Progenitor cell of endocrine pancreas (in vitro differentiated cells): ENCODE results near the gene MS4A6A. TPM values are rescaled to one million over a fixed set of nuclear protein-coding genes. Genes with fewer than 3 reads are reported as not detected.

ENCODE experiments used
- DNase-seq: peaks from one replicate; pipeline ENCODE4 v3.0.0; 2021; ENCODE audit warnings: low spot score; ENCODE audit not compliant: unreplicated experiment
- H3K27ac Mint-ChIP-seq: 2 replicates; pipeline ENCODE4 v1.8.0; 2021; ENCODE audit warnings: mild to moderate bottlenecking, moderate library complexity, mixed read lengths
- H3K27me3 Mint-ChIP-seq: 2 replicates; pipeline ENCODE4 v1.8.0; 2021; ENCODE audit warnings: mixed read lengths
- H3K36me3 Mint-ChIP-seq: 2 replicates; pipeline ENCODE4 v1.8.0; 2022; ENCODE audit warnings: mixed read lengths; ENCODE audit not compliant: insufficient read depth
- H3K4me1 Mint-ChIP-seq: 2 replicates; pipeline ENCODE4 v1.8.0; 2021; ENCODE audit warnings: low read depth, mixed read lengths
- H3K4me3 Mint-ChIP-seq: 2 replicates; pipeline ENCODE4 v1.8.0; 2021; ENCODE audit warnings: low read depth, mild to moderate bottlenecking, moderate library complexity, mixed read lengths
- H3K9me3 Mint-ChIP-seq: 2 replicates; pipeline ENCODE4 v1.8.0; 2021; ENCODE audit warnings: low read depth, mixed read lengths
- CTCF ChIP-seq: fragments of 200-600 bp; sonication (generic); IDR thresholded peaks from one replicate; pipeline ENCODE4 v1.5.0; 2021; ENCODE audit warnings: antibody characterized with exemption, mild to moderate bottlenecking; ENCODE audit not compliant: unreplicated experiment
- total RNA-seq: library from RNA; stranded (reverse); gene quantifications from 2 replicates; pipeline ENCODE4 v1.2.1, GENCODE V29; 2021

Gene MS4A6A
- total RNA-seq, 1 donor from 2014 or later, result not detected

GRCh38 chr11:60165951-60166350 lies 16.9 kb downstream of the MS4A6A start:
- H3K4me1 Mint-ChIP-seq, result peaks cover 2% of the 10 kb centered on the region
- DNase-seq, result no peak
- H3K36me3 Mint-ChIP-seq, result no peaks in the 10 kb centered on the region
- peaks cover 26% of the 10 kb centered on the region for H3K9me3 Mint-ChIP-seq
- no peak overlapping the region for H3K4me3 Mint-ChIP-seq
- no peak for TF ChIP-seq CTCF
- H3K27ac Mint-ChIP-seq, result no peak overlapping the region
- H3K27me3 Mint-ChIP-seq, result no peaks in the 10 kb centered on the region

DNA sequence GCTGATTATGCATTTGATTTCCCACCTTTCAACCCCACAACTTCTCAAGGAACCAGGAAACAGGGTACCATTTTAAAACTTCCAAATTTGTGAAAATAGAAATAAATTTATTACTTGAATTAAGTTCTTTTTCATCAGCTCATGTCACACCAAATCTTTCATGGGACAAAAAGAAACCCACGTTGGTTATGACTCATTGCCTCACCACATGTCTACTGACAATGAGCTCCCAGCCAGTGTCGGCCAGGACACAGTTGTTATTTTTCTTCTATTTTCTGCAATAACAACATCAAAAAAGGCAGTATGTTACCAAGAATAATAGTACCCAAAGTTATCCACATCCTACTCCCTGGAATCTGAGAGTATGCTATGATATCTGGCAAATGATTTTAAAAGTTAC lies 17.3 kb downstream of the MS4A6A start:
- H3K27ac Mint-ChIP-seq, result no peak overlapping the region
- peaks cover 2% of the 10 kb centered on the region for H3K4me1 Mint-ChIP-seq
- TF ChIP-seq CTCF, result no peak
- DNase-seq, result no peak
- no peaks in the 10 kb centered on the region for H3K27me3 Mint-ChIP-seq
- no peak overlapping the region for H3K4me3 Mint-ChIP-seq
- no peaks in the 10 kb centered on the region for H3K36me3 Mint-ChIP-seq
- H3K9me3 Mint-ChIP-seq, result peaks cover 25% of the 10 kb centered on the region

DNA sequence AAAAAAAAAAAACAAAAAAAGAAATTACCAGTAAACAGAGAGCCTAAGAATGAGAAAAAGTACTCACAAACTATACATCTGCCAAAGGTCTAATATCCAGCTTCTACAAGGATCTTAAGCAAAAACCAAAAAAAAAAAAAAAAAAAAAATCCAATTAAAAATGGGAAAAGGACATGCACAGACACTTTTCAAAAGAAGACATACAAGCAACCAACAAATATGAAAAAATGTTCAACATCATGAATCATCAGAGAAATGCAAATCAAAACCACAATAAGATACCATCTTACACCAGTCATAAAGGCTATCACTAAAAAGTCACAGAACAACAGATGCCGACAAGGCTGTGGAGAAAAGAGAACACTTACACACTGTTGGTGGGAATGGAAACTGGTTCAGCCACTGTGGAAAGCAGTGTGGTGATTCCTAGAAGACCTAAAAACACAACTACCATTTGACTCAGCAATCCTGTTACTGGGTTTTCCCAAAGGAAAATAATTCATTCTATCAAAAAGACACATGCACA lies 18.3 kb downstream of the MS4A6A start:
- H3K4me1 Mint-ChIP-seq, result peaks cover 2% of the 10 kb centered on the region
- TF ChIP-seq CTCF, result no peak
- H3K36me3 Mint-ChIP-seq, result no peaks in the 10 kb centered on the region
- no peaks in the 10 kb centered on the region for H3K27me3 Mint-ChIP-seq
- no peak overlapping the region for H3K4me3 Mint-ChIP-seq
- no peak for DNase-seq
- H3K9me3 Mint-ChIP-seq, result peaks cover 20% of the 10 kb centered on the region
- H3K27ac Mint-ChIP-seq, result no peak overlapping the region

DNA sequence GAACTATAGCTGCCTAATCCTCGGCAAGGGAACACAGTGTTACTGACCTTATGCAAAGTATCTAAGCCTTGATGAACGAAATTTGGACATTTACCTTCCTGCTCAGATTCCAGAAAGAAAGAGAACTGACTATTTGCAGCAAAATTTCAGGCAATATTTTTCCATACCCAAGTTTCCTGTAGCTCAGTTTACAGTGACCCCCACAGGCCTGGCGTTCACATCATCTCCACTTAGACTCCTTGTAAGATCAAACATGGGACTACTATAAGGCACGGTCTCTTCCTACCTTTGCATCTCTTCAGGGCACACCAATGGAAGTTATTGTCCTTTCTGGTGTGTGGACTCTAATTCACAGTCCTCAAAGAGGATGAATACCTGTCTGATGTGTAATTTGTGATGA lies 21.1 kb downstream of the MS4A6A start:
- Mint-ChIP-seq H3K27ac (no peak overlapping the region), H3K9me3 (peaks cover 7% of the 10 kb centered on the region), H3K36me3 (no peaks in the 10 kb centered on the region), H3K4me1 (no peaks in the 10 kb centered on the region), H3K4me3 (no peak overlapping the region), H3K27me3 (no peaks in the 10 kb centered on the region)
- TF ChIP-seq CTCF, result no peak
- no peak for DNase-seq

DNA sequence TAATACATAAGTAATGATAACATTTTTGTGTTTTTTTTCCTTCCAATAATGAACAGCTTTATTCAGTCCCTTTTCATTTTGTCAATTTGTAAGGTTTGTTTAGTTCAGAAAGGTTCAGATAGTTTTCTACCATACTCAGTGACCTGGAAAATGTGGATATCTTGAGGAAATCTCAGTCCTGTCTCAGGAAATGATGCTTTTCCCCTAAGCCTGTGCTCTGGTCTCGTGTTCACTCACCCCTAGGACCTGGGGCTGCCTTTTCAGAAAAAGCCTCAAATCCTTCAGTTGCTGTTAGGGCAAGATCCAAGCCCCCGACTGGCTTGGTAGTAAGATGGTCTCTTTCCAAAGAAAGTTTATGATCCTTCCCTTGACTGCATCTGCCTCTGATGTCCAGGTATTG lies 21.8 kb downstream of the MS4A6A start:
- H3K4me1 Mint-ChIP-seq, result no peaks in the 10 kb centered on the region
- H3K36me3 Mint-ChIP-seq, result no peaks in the 10 kb centered on the region
- no peak for DNase-seq
- H3K27me3 Mint-ChIP-seq, result no peaks in the 10 kb centered on the region
- H3K9me3 Mint-ChIP-seq, result peaks cover 8% of the 10 kb centered on the region
- no peak for TF ChIP-seq CTCF
- no peak overlapping the region for H3K27ac Mint-ChIP-seq
- H3K4me3 Mint-ChIP-seq, result no peak overlapping the region
